Hepatocyte (in vitro differentiated cells): ENCODE results near the gene SLC18B1.

Source experiments
- EZH2phosphoT487 ChIP-seq: fragments of 200-600 bp; sonication (generic); IDR thresholded peaks from one replicate; pipeline ENCODE4 v1.6.1; 2018; ENCODE audit warnings: antibody characterized with exemption, mild to moderate bottlenecking, low read depth, moderate library complexity; ENCODE audit not compliant: unreplicated experiment, severe bottlenecking
- TF ChIP-seq, protein P1 (sequence below): fragments of 200-600 bp; sonication (generic); IDR thresholded peaks from 2 replicates; pipeline ENCODE4 v1.5.1; 2016; ENCODE audit warnings: antibody characterized with exemption, mild to moderate bottlenecking; ENCODE audit not compliant: poor library complexity

DNA sequence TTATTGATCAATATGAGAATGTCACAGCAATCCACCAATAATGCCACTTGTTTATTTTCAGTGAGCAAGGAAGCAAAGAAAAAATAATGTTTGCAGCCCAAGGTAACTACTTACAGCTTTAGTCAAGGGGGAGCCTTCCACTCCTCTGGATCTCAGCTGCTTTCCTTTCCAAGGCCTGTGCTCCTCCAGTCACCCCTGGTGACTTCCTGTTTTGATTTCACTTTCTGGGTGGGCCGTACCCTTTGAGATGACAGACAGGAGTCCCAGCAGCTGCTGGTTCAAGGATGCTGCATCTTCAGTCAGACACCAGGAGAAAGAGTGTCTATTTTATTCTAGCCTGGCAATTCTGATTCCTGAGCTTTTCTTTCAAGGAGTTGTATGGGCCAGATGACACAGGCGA lies 35.2 kb downstream of the SLC18B1 start:
- TF ChIP-seq, protein P1, sequence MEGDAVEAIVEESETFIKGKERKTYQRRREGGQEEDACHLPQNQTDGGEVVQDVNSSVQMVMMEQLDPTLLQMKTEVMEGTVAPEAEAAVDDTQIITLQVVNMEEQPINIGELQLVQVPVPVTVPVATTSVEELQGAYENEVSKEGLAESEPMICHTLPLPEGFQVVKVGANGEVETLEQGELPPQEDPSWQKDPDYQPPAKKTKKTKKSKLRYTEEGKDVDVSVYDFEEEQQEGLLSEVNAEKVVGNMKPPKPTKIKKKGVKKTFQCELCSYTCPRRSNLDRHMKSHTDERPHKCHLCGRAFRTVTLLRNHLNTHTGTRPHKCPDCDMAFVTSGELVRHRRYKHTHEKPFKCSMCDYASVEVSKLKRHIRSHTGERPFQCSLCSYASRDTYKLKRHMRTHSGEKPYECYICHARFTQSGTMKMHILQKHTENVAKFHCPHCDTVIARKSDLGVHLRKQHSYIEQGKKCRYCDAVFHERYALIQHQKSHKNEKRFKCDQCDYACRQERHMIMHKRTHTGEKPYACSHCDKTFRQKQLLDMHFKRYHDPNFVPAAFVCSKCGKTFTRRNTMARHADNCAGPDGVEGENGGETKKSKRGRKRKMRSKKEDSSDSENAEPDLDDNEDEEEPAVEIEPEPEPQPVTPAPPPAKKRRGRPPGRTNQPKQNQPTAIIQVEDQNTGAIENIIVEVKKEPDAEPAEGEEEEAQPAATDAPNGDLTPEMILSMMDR = no peak
- TF ChIP-seq EZH2phosphoT487 = no peak
